GM12878 (cell line): ENCODE results near the gene IL33. TPM values are rescaled to one million over a fixed set of nuclear protein-coding genes. Genes with fewer than 3 reads are reported as not detected.

ENCODE experiments used
- ATAC-seq: fragments of 200-7000 bp; cut with Tn5 transposase; 3 replicates; pipeline ENCODE4 v1.9.1; 2020; ENCODE audit warnings: mild to moderate bottlenecking, moderate library complexity
- BruUV-seq: library from RNA; stranded (reverse); fragments of 400-500 nt; replicated peaks from 2 replicates; lab custom pipeline; 2021; lab: Mats Ljungman, UMichigan
- CTCF ChIA-PET: fragments of 300-600 bp; sonication (Branson Sonifier 250); formaldehyde crosslinking; extraction: SDS; loops from one replicate; lab custom pipeline; 2021; ENCODE audit warnings: inconsistent platforms; lab: Yijun Ruan, JAX
- POLR2A ChIA-PET: fragments of 350-600 bp; formaldehyde crosslinking; extraction: SDS; loops from one replicate; lab custom pipeline; 2021; ENCODE audit warnings: inconsistent platforms; lab: Charles Lee
- RAD21 ChIA-PET: fragments of 300-600 bp; sonication (Branson Sonifier 250); formaldehyde crosslinking; loops from one replicate; lab custom pipeline; 2023; ENCODE audit warnings: antibody characterized with exemption; ENCODE audit not compliant: unreplicated experiment; lab: Charles Lee
- SMC1A ChIA-PET: fragments of 300-600 bp; sonication (Branson Sonifier 250); formaldehyde crosslinking; loops from one replicate; lab custom pipeline; 2023; ENCODE audit not compliant: unreplicated experiment, uncharacterized antibody; lab: Charles Lee
- DNase-seq: peaks from one replicate; pipeline ENCODE4 v3.0.0-alpha.2; 2011; ENCODE audit warnings: low read depth, low spot score
- FAIRE-seq: peaks from 3 replicates; lab custom pipeline; 2011; peaks lifted over from hg19 to GRCh38; lab: Jason Lieb, UNC
- H2AFZ ChIP-seq: 2 replicates; pipeline ENCODE4 v1.6.0; 2011; ENCODE audit warnings: low read depth, low read length, control low read depth; ENCODE audit not compliant: control insufficient read depth
- H3K27ac ChIP-seq: 2 replicates; pipeline ENCODE4 v1.5.1; 2011; ENCODE audit warnings: control low read depth; ENCODE audit not compliant: control insufficient read depth, insufficient read depth
- H3K27me3 ChIP-seq, 2 experiments: replicated peaks in 1 of 2; 2 replicates each; pipeline versions ENCODE4 v1.6.0 to v1.6.1; 2011; ENCODE audit warnings: low read length in 1 of 2; ENCODE audit not compliant: control insufficient read depth in 2 of 2, insufficient read depth in 2 of 2
- H3K36me3 ChIP-seq, 2 experiments: 2 replicates each; pipeline ENCODE4 v1.5.1; 2011; ENCODE audit warnings: low read length in 1 of 2; ENCODE audit not compliant: control insufficient read depth in 2 of 2, insufficient read depth in 2 of 2
- H3K4me1 ChIP-seq: 2 replicates; pipeline ENCODE4 v1.6.1; 2011; ENCODE audit warnings: mild to moderate bottlenecking, low read length, moderate library complexity, mixed read lengths; ENCODE audit not compliant: control insufficient read depth, insufficient read depth
- H3K4me2 ChIP-seq: 2 replicates; pipeline ENCODE4 v1.6.0; 2011; ENCODE audit warnings: control low read depth; ENCODE audit not compliant: control insufficient read depth, insufficient read depth
- H3K4me3 ChIP-seq: fragments of 200-600 bp; sonication (generic); 2 replicates; pipeline ENCODE4 v1.5.1; 2016
- H3K79me2 ChIP-seq: 2 replicates; pipeline ENCODE4 v1.6.0; 2011; ENCODE audit warnings: low read length; ENCODE audit not compliant: control insufficient read depth, insufficient read depth
- H3K9ac ChIP-seq: 2 replicates; pipeline ENCODE4 v1.8.0; 2011; ENCODE audit warnings: low read length, control low read depth, mixed read lengths; ENCODE audit not compliant: control insufficient read depth, insufficient read depth
- H3K9me3 ChIP-seq: replicated peaks from 3 replicates; pipeline ENCODE4 v1.5.1; 2011; ENCODE audit warnings: mild to moderate bottlenecking, low read length; ENCODE audit not compliant: control insufficient read depth, insufficient read depth
- H4K20me1 ChIP-seq: 2 replicates; pipeline ENCODE4 v1.6.0; 2011; ENCODE audit not compliant: control insufficient read depth, insufficient read depth
- BRCA1 ChIP-seq: IDR thresholded peaks from 2 replicates; pipeline ENCODE4 v1.6.1; 2011; ENCODE audit warnings: low read depth, low read length, improper control_type of control experiment
- CREB1 ChIP-seq: IDR thresholded peaks from 2 replicates; pipeline ENCODE4 v1.6.1; 2012; ENCODE audit warnings: low read depth, mild to moderate bottlenecking, inconsistent platforms
- RELA ChIP-seq: fragments of 450-650 bp; IDR thresholded peaks from 2 replicates; pipeline ENCODE4 v1.8.0; 2014; ENCODE audit warnings: borderline replicate concordance; ENCODE audit not compliant: partially characterized antibody
- SPI1 ChIP-seq: IDR thresholded peaks from 2 replicates; pipeline ENCODE4 v1.6.1; 2011; ENCODE audit warnings: low read depth, mild to moderate bottlenecking, low read length, moderate library complexity, borderline replicate concordance; ENCODE audit not compliant: insufficient read depth
- TAF1 ChIP-seq: IDR thresholded peaks from 2 replicates; pipeline ENCODE4 v1.6.1; 2011; ENCODE audit warnings: mild to moderate bottlenecking, low read depth, low read length, borderline replicate concordance
- ZBTB11 ChIP-seq: fragments of 450-650 bp; formaldehyde crosslinking; IDR thresholded peaks from 2 replicates; pipeline ENCODE4 v1.5.0; 2022; ENCODE audit warnings: mild to moderate bottlenecking, missing genetic modification characterization
- whole genome bisulfite sequencing: methylation state at CpG from one replicate; pipeline ENCODE4 v1.1.6; 2016; ENCODE audit warnings: low lambda C conversion rate; ENCODE audit not compliant: insufficient replicate concordance, insufficient coverage; ENCODE audit errors: missing lambda C conversion rate; 5-methylcytosine and 5-hydroxymethylcytosine counted together
- in situ Hi-C: fragments of 300-500 bp; cut with MboI; formaldehyde crosslinking; loops from 9 replicates; pipeline ENCODE4 v1.14.3; 2018; ENCODE audit warnings: mixed read lengths
- intact Hi-C: fragments of 100-400 bp; cut with micrococcal nuclease; formaldehyde crosslinking; loops from one replicate; pipeline ENCODE4 v1.14.2; 2022; ENCODE audit not compliant: unreplicated experiment
- polyA plus RNA-seq, 11 experiments: library from polyadenylated mRNA; depleted of rRNA in 4 of 11; unstranded in 6 of 11; stranded (reverse) in 5 of 11; fragments of >200 nt; fragmentation: Nextera tagmentation in 4 of 11; fragmentation: Illumina TruSeq in 1 of 11; extraction: Ambion mirVana in 4 of 11; extraction: Trizol in 1 of 11; gene quantifications; 1 replicate in 1 of 11; 2 replicates in 10 of 11; pipeline versions ENCODE4 v1.2.1 to v1.2.3, GENCODE V29; 2011 to 2016; ENCODE audit warnings: inconsistent platforms in 2 of 11, missing spikeins in 2 of 11, low read depth in 1 of 11
- total RNA-seq, 4 experiments: library from RNA; depleted of rRNA in 3 of 4; stranded (reverse); fragments of >200 nt in 3 of 4; fragmentation: Illumina TruSeq in 1 of 4; extraction: Trizol in 1 of 4; gene quantifications; 2 replicates each; pipeline versions ENCODE4 v1.2.1 to v1.2.3, GENCODE V29; 2013 to 2021
- TF ChIP-seq, protein P1 (sequence below): IDR thresholded peaks from 2 replicates; pipeline ENCODE4 v1.6.1; 2012; ENCODE audit warnings: mild to moderate bottlenecking, low read depth, low read length
- TF ChIP-seq, protein P2 (sequence below): fragments of 450-650 bp; IDR thresholded peaks from 2 replicates; pipeline ENCODE4 v1.6.1; 2017; ENCODE audit warnings: borderline replicate concordance

IL33 gene
- total and polyA plus RNA-seq, 10 of the 15 experiments (the other 5 are each of a cell fraction or from before 2014, with no cell fraction given), result not detected

DNA sequence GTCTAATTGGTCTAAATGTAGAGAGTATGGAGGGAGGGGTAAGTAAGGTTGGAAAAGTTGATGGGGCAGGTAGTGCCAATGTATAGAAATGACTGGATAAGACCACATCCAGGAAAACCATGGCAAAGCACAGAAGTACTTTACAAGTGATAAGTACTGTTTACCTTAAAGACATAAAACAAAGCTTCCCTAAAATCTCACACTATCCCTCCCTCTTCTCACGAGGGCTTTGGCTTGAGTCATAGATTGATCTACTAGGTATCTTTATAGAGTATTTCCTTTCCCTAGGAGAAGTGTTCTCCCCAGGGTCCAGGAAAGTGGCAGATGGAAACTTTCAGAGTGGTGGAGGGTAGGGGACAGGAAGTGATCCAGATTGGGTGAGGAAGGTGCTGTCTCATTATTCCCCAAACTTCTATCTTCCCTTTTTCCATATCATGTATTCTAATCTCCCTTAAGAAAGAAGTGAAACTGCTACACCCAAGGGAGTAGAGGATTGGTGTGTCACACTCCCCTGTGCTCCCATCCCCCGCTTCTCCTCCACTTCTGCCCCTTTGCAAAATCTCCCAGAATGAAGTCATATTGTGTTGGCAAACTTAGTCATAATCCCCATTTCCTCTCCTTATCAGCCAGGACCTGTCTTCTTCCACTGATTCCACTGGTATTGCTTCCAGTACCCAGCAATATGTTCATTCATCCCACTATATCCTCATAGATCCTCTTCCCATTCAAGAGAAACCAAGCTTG is 14.6 kb downstream of the IL33 start:
- Histone ChIP-seq H3K4me1 (no peaks in the 10 kb centered on the region), H3K36me3 (no peaks in the 10 kb centered on the region), H3K27ac (no peak overlapping the region), H3K4me3 (no peak overlapping the region), H3K79me2 (no peaks in the 10 kb centered on the region), H3K27me3 (no peaks in the 10 kb centered on the region), H3K4me2 (no peak overlapping the region), H3K9me3 (no peaks in the 10 kb centered on the region), H3K9ac (no peak overlapping the region), H2AFZ (no peak overlapping the region), H4K20me1 (no peaks in the 10 kb centered on the region)
- in situ Hi-C loops (no loop called here), intact Hi-C loops (no loop called here)
- ChIA-PET CTCF (no interaction called here), SMC1A (no interaction called here), RAD21 (no interaction called here), POLR2A (no interaction called here)
- ATAC-seq (no peak), DNase-seq (no peak), FAIRE-seq (no peak)
- TF ChIP-seq, protein P1, sequence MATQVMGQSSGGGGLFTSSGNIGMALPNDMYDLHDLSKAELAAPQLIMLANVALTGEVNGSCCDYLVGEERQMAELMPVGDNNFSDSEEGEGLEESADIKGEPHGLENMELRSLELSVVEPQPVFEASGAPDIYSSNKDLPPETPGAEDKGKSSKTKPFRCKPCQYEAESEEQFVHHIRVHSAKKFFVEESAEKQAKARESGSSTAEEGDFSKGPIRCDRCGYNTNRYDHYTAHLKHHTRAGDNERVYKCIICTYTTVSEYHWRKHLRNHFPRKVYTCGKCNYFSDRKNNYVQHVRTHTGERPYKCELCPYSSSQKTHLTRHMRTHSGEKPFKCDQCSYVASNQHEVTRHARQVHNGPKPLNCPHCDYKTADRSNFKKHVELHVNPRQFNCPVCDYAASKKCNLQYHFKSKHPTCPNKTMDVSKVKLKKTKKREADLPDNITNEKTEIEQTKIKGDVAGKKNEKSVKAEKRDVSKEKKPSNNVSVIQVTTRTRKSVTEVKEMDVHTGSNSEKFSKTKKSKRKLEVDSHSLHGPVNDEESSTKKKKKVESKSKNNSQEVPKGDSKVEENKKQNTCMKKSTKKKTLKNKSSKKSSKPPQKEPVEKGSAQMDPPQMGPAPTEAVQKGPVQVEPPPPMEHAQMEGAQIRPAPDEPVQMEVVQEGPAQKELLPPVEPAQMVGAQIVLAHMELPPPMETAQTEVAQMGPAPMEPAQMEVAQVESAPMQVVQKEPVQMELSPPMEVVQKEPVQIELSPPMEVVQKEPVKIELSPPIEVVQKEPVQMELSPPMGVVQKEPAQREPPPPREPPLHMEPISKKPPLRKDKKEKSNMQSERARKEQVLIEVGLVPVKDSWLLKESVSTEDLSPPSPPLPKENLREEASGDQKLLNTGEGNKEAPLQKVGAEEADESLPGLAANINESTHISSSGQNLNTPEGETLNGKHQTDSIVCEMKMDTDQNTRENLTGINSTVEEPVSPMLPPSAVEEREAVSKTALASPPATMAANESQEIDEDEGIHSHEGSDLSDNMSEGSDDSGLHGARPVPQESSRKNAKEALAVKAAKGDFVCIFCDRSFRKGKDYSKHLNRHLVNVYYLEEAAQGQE, result no peak
- TF ChIP-seq SPI1 (no peak), CREB1 (no peak), ZBTB11 (CRISPR knock-in tag) (no peak), BRCA1 (no peak), RELA (no peak), TAF1 (no peak)
- TF ChIP-seq, protein P2, sequence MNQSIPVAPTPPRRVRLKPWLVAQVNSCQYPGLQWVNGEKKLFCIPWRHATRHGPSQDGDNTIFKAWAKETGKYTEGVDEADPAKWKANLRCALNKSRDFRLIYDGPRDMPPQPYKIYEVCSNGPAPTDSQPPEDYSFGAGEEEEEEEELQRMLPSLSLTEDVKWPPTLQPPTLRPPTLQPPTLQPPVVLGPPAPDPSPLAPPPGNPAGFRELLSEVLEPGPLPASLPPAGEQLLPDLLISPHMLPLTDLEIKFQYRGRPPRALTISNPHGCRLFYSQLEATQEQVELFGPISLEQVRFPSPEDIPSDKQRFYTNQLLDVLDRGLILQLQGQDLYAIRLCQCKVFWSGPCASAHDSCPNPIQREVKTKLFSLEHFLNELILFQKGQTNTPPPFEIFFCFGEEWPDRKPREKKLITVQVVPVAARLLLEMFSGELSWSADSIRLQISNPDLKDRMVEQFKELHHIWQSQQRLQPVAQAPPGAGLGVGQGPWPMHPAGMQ, result no peak
- BruUV-seq, result no TSS peak
- 59% methylated on average over 2 of the region's 2 CpGs for WGBS
